Keratinocyte (primary cell): Measurements from ENCODE around the gene DDX31. TPM values are rescaled to one million over a fixed set of nuclear protein-coding genes. Genes with fewer than 3 reads are reported as not detected.

Source experiments
- DNase-seq: peaks from one replicate; pipeline ENCODE4 v3.0.0-alpha.2; 2011; ENCODE audit warnings: low read depth, missing footprints, low spot score
- FAIRE-seq: peaks from 2 replicates; lab custom pipeline; 2011; peaks lifted over from hg19 to GRCh38; lab: Jason Lieb, UNC
- H2AFZ ChIP-seq: 2 replicates; pipeline ENCODE4 v1.6.0; 2012; ENCODE audit warnings: low read length, control low read depth, inconsistent platforms; ENCODE audit not compliant: control insufficient read depth
- H3K27ac ChIP-seq: 2 replicates; pipeline ENCODE4 v1.5.1; 2011; ENCODE audit warnings: low read length; ENCODE audit not compliant: control insufficient read depth, insufficient read depth
- H3K27me3 ChIP-seq: 3 replicates; pipeline ENCODE4 v1.6.0; 2011; ENCODE audit warnings: low read length; ENCODE audit not compliant: control insufficient read depth, insufficient read depth; ENCODE audit errors: extremely low read depth
- H3K36me3 ChIP-seq, 2 experiments: 2 replicates in 1 of 2; 3 replicates in 1 of 2; pipeline ENCODE4 v1.5.1; 2011; ENCODE audit warnings: low read length in 2 of 2, mild to moderate bottlenecking in 1 of 2; ENCODE audit not compliant: control insufficient read depth in 2 of 2, insufficient read depth in 2 of 2; ENCODE audit errors: extremely low read depth in 1 of 2
- H3K4me1 ChIP-seq: 3 replicates; pipeline ENCODE4 v1.5.1; 2011; ENCODE audit warnings: low read length; ENCODE audit not compliant: control insufficient read depth, insufficient read depth; ENCODE audit errors: extremely low read depth
- H3K4me2 ChIP-seq: 3 replicates; pipeline ENCODE4 v1.6.0; 2011; ENCODE audit warnings: low read depth, low read length; ENCODE audit not compliant: control insufficient read depth, insufficient read depth; ENCODE audit errors: extremely low read depth
- H3K4me3 ChIP-seq, 3 experiments: fragments of 200-600 bp in 1 of 3; sonication (generic) in 1 of 3; 2 replicates in 2 of 3; 3 replicates in 1 of 3; pipeline ENCODE4 v1.5.1; 2011 to 2016; ENCODE audit warnings: low read length in 3 of 3, mild to moderate bottlenecking in 3 of 3, control low read depth in 2 of 3, inconsistent platforms in 1 of 3, low read depth in 1 of 3, mixed read lengths in 1 of 3, mixed run types in 1 of 3, moderate library complexity in 1 of 3; ENCODE audit not compliant: control insufficient read depth in 2 of 3, insufficient read depth in 2 of 3; ENCODE audit errors: extremely low read depth in 1 of 3
- H3K79me2 ChIP-seq: 2 replicates; pipeline ENCODE4 v1.6.0; 2012; ENCODE audit warnings: low read length; ENCODE audit not compliant: control insufficient read depth, insufficient read depth
- H3K9ac ChIP-seq: 3 replicates; pipeline ENCODE4 v1.6.0; 2011; ENCODE audit warnings: low read length; ENCODE audit not compliant: control insufficient read depth, insufficient read depth; ENCODE audit errors: extremely low read depth
- H3K9me1 ChIP-seq: 3 replicates; pipeline ENCODE4 v1.6.0; 2011; ENCODE audit warnings: low read length; ENCODE audit not compliant: control insufficient read depth, insufficient read depth; ENCODE audit errors: extremely low read depth
- H3K9me3 ChIP-seq: 2 replicates; pipeline ENCODE4 v1.5.1; 2012; ENCODE audit warnings: low read depth, low read length; ENCODE audit not compliant: control insufficient read depth
- H4K20me1 ChIP-seq: 3 replicates; pipeline ENCODE4 v1.6.0; 2011; ENCODE audit warnings: low read length; ENCODE audit not compliant: control insufficient read depth, insufficient read depth; ENCODE audit errors: extremely low read depth
- EZH2 ChIP-seq: IDR thresholded peaks from one replicate; pipeline ENCODE4 v1.6.1; 2012; ENCODE audit warnings: inconsistent platforms, mild to moderate bottlenecking, low read length, moderate library complexity
- dilution Hi-C: fragments of 300-500 bp; cut with MboI; formaldehyde crosslinking; loops from one replicate; pipeline ENCODE4 v1.7.0; 2020; ENCODE audit warnings: low sequenced_read_pairs; ENCODE audit not compliant: extremely low pct_ligation_motif_present
- polyA plus RNA-seq, 5 experiments: library from polyadenylated mRNA; depleted of rRNA in 3 of 5; stranded (reverse) in 3 of 5; stranded (forward) in 1 of 5; unstranded in 1 of 5; fragments of >200 nt; gene quantifications; 1 replicate in 1 of 5; 2 replicates in 3 of 5; 3 replicates in 1 of 5; pipeline versions ENCODE4 v1.2.1 to v1.2.3, GENCODE V29; 2011 to 2012; ENCODE audit warnings: missing spikeins in 2 of 5, low read depth in 1 of 5, low replicate concordance in 1 of 5
- TF ChIP-seq, protein P1 (sequence below), 3 experiments: IDR thresholded peaks in 1 of 3; conservative IDR thresholded peaks in 1 of 3; optimal IDR thresholded peaks in 1 of 3; 2 replicates in 2 of 3; 3 replicates in 1 of 3; pipeline versions ENCODE3 to v1.5.1; 2011; ENCODE audit warnings: low read length in 3 of 3, mild to moderate bottlenecking in 3 of 3, moderate library complexity in 2 of 3, control low read depth in 1 of 3, inconsistent platforms in 1 of 3; ENCODE audit not compliant: insufficient read depth in 2 of 3; ENCODE audit errors: extremely low read depth in 1 of 3

Gene DDX31
- polyA plus RNA-seq, 1 donor (not counting 4 experiments of a cell fraction or from before 2014, with no cell fraction given), result 21.0 TPM

DNA sequence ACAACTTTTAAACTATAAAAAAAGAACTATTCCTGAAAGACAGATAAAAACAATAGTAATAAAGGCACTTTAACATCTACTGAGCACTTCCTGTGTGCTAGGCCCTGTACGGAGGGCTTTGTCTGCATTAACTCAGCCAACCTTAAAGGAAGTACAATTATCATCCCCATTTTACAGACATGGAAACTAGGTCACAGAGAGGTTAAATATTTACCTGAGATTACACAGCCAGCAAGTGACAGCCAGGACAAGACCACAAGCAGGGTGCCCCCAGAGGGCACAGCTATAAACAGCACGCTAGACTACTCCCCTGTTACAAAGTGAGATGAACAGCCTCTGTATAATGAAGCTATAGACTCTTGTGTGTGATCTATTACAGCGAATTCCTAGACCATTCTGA lies 25.5 kb downstream of the DDX31 start:
- FAIRE-seq (no peak), DNase-seq (no peak)
- H3K4me3 ChIP-seq, result no peak overlapping the region
- no peaks in the 10 kb centered on the region for H3K9me3 ChIP-seq
- peaks cover 21 to 56% of the 10 kb centered on the region in 2 experiments for H3K36me3 ChIP-seq
- H3K9me1 ChIP-seq, result no peaks in the 10 kb centered on the region
- dilution Hi-C loops, result no loop called here
- H3K4me1 ChIP-seq, result peaks cover 16% of the 10 kb centered on the region
- H2AFZ ChIP-seq, result no peak overlapping the region
- no peak overlapping the region for H3K9ac ChIP-seq
- peaks cover 3% of the 10 kb centered on the region for H4K20me1 ChIP-seq
- no peak overlapping the region for H3K27ac ChIP-seq
- H3K4me2 ChIP-seq, result no peak overlapping the region
- no peaks in the 10 kb centered on the region for H3K27me3 ChIP-seq
- H3K79me2 ChIP-seq, result no peaks in the 10 kb centered on the region
- TF ChIP-seq, protein P1, sequence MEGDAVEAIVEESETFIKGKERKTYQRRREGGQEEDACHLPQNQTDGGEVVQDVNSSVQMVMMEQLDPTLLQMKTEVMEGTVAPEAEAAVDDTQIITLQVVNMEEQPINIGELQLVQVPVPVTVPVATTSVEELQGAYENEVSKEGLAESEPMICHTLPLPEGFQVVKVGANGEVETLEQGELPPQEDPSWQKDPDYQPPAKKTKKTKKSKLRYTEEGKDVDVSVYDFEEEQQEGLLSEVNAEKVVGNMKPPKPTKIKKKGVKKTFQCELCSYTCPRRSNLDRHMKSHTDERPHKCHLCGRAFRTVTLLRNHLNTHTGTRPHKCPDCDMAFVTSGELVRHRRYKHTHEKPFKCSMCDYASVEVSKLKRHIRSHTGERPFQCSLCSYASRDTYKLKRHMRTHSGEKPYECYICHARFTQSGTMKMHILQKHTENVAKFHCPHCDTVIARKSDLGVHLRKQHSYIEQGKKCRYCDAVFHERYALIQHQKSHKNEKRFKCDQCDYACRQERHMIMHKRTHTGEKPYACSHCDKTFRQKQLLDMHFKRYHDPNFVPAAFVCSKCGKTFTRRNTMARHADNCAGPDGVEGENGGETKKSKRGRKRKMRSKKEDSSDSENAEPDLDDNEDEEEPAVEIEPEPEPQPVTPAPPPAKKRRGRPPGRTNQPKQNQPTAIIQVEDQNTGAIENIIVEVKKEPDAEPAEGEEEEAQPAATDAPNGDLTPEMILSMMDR (optimal IDR thresholded peaks at IDR 0.05 in 1 of 3, IDR thresholded peaks at IDR 0.05 in 1 of 3, conservative IDR thresholded peaks at IDR 0.05 in 1 of 3; ENCODE audit: extremely low read depth in 1 of 3, insufficient read depth in 2 of 3, low read length in 3 of 3), result peak in 2 of 3 experiments; percentile 26 to 28
- no peak for TF ChIP-seq EZH2

DNA sequence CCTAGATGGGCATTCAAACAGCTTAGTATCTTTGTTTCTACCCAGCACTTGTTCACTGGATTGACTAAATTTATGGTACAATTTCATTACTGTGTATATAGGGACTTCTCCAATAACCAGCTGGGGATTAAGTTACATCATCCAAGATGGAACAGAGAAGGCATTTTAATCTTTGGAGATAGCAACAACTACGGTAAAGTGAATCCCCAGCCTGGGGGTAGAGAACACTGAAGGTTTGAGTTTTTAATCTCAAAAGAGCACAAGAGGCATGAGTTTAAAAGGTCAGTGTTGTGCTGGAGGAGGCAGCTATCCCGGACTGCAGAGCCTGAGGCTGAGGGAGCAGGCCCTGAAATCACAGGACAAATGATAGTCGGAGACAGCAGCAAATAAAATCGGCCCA lies 28.6 kb downstream of the DDX31 start:
- no peak for TF ChIP-seq EZH2
- TF ChIP-seq, protein P1 (optimal IDR thresholded peaks at IDR 0.05 in 1 of 3, IDR thresholded peaks at IDR 0.05 in 1 of 3, conservative IDR thresholded peaks at IDR 0.05 in 1 of 3; ENCODE audit: extremely low read depth in 1 of 3, insufficient read depth in 2 of 3, low read length in 3 of 3), result no peak
- Histone ChIP-seq H3K79me2 (no peaks in the 10 kb centered on the region), H3K4me1 (no peaks in the 10 kb centered on the region), H3K9ac (no peak overlapping the region), H3K4me2 (no peak overlapping the region), H3K36me3 (peaks cover 20 to 49% of the 10 kb centered on the region in 2 experiments), H3K4me3 (no peak overlapping the region), H2AFZ (no peak overlapping the region), H3K27me3 (no peaks in the 10 kb centered on the region), H4K20me1 (no peaks in the 10 kb centered on the region), H3K9me1 (no peaks in the 10 kb centered on the region), H3K27ac (no peak overlapping the region), H3K9me3 (no peaks in the 10 kb centered on the region)
- FAIRE-seq (no peak), DNase-seq (no peak)
- dilution Hi-C loops, result no loop called here
